Body of pancreas (tissue), 4 donors: ENCODE data around the gene LTBP2. TPM values are rescaled to one million over a fixed set of nuclear protein-coding genes. Genes with fewer than 3 reads are reported as not detected.
A peak's percentile ranks its signal among the peaks of the same experiment; 100 is the strongest.

Experiments
- ATAC-seq: fragments of 150-250 bp; one replicate; pipeline ENCODE4 v1.9.1; 2016
- DNase-seq, 4 donors: peaks; one replicate each; pipeline ENCODE4 v3.0.0-alpha.2; 2019
- H3K27ac ChIP-seq, 4 donors: fragments of 200-600 bp; sonication (generic); 1 replicate in 3 of 4; 2 replicates in 1 of 4; pipeline versions ENCODE4 v1.5.1 to v1.6.1; 2016 to 2019; ENCODE audit warnings: mild to moderate bottlenecking in 1 of 4, mixed read lengths in 1 of 4, moderate library complexity in 1 of 4
- H3K27me3 ChIP-seq, 2 donors: fragments of 200-600 bp; sonication (generic); one replicate each; pipeline ENCODE4 v1.6.0; 2016; ENCODE audit warnings: mild to moderate bottlenecking in 1 of 2
- H3K36me3 ChIP-seq, 2 donors: fragments of 200-600 bp; sonication (generic); replicated peaks in 1 of 2; 2 replicates each; pipeline ENCODE4 v1.5.1; 2016; ENCODE audit warnings: low read depth in 2 of 2; ENCODE audit not compliant: insufficient read depth in 1 of 2
- H3K4me1 ChIP-seq: fragments of 200-600 bp; sonication (generic); one replicate; pipeline ENCODE4 v1.6.0; 2016
- H3K4me3 ChIP-seq, 2 donors: fragments of 200-600 bp; sonication (generic); 1 replicate in 1 of 2; 2 replicates in 1 of 2; pipeline ENCODE4 v1.5.1; 2016 to 2019
- H3K9me3 ChIP-seq, 3 donors: fragments of 200-600 bp; sonication (generic); 1 replicate in 2 of 3; 2 replicates in 1 of 3; pipeline ENCODE4 v1.5.1; 2016
- POLR2A ChIP-seq, 3 donors: fragments of 450-650 bp; IDR thresholded peaks; one replicate each; pipeline ENCODE4 v1.6.1; 2016; ENCODE audit warnings: antibody characterized with exemption in 3 of 3, mild to moderate bottlenecking in 2 of 3
- WGBS, 2 donors: methylation state at CpG; one replicate each; pipeline ENCODE4 v1.1.5; 2017; 5-methylcytosine and 5-hydroxymethylcytosine counted together
- intact Hi-C: fragments of 100-400 bp; cut with DNase I; formaldehyde crosslinking; loops from one replicate; pipeline ENCODE4 v1.15.1; 2023
- total RNA-seq, 2 donors: library from RNA; depleted of rRNA; stranded (reverse); fragments of >200 nt; gene quantifications; one replicate each; pipeline ENCODE4 v1.1.0, GENCODE V29; 2016
- TF ChIP-seq, protein P1 (sequence below), 7 experiments: fragments of 450-650 bp in 4 of 7; fragments of 200-600 bp in 3 of 7; sonication (generic) in 3 of 7; IDR thresholded peaks; one replicate each; pipeline ENCODE4 v1.5.1; 2016 to 2019; ENCODE audit warnings: antibody characterized with exemption in 7 of 7

Gene LTBP2
- total RNA-seq, 2 donors from 2014 or later: 15.8 to 20.4 TPM

DNA sequence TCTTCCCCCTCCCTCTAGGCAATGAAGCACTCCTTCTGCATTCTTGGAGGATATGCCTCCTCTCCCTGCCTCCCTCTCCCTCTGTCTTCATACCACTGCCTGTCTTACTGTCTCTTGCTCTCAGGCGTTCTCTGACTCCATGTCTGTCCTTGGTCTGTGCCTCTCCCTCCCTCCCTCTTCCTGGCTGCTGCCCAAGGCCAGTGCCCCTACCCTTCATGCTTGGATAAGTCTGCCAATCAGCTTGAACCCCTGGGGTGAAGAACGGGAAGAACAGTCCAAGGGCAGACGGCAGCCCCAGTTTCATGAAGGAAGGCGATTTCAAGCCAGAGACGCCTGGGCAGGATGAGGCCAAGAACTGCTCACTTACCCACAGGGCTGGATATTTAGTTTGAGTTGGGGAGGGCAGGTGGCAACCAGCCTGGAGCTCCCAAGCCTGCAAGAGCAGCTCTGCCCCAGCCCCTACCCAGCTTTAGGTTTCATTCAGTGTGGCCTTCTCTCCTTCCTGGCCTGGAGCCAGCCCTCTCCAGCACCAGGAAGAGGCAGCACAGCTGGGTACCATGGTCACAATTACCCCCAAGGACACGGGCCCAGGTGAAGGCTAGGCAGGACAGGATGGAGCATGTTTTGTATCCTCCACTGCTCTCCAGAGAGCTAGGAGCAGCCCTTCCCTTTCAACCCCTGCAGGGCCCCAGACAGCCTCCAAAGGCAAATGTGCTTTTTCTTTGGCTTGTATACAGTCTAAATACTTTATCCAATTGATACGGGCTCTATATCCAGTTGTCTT lies 35.8 kb upstream of the LTBP2 start:
- intact Hi-C loops: no loop called here
- Histone ChIP-seq H3K27me3 (no peaks in the 10 kb centered on the region), H3K27ac (no peak overlapping the region), H3K4me1 (peaks cover 8% of the 10 kb centered on the region), H3K4me3 (no peak overlapping the region), H3K9me3 (no peaks in the 10 kb centered on the region), H3K36me3 (no peaks in the 10 kb centered on the region)
- 14% methylated on average over 7 of the region's 7 CpGs for WGBS, 2 donors
- DNase-seq (peak; percentile 33 to 62 (median 48)), ATAC-seq (peak; percentile 25)
- TF ChIP-seq, protein P1, sequence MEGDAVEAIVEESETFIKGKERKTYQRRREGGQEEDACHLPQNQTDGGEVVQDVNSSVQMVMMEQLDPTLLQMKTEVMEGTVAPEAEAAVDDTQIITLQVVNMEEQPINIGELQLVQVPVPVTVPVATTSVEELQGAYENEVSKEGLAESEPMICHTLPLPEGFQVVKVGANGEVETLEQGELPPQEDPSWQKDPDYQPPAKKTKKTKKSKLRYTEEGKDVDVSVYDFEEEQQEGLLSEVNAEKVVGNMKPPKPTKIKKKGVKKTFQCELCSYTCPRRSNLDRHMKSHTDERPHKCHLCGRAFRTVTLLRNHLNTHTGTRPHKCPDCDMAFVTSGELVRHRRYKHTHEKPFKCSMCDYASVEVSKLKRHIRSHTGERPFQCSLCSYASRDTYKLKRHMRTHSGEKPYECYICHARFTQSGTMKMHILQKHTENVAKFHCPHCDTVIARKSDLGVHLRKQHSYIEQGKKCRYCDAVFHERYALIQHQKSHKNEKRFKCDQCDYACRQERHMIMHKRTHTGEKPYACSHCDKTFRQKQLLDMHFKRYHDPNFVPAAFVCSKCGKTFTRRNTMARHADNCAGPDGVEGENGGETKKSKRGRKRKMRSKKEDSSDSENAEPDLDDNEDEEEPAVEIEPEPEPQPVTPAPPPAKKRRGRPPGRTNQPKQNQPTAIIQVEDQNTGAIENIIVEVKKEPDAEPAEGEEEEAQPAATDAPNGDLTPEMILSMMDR (IDR thresholded peaks at IDR 0.05): no peak
- no peak for TF ChIP-seq POLR2A (IDR thresholded peaks at IDR 0.05)

DNA sequence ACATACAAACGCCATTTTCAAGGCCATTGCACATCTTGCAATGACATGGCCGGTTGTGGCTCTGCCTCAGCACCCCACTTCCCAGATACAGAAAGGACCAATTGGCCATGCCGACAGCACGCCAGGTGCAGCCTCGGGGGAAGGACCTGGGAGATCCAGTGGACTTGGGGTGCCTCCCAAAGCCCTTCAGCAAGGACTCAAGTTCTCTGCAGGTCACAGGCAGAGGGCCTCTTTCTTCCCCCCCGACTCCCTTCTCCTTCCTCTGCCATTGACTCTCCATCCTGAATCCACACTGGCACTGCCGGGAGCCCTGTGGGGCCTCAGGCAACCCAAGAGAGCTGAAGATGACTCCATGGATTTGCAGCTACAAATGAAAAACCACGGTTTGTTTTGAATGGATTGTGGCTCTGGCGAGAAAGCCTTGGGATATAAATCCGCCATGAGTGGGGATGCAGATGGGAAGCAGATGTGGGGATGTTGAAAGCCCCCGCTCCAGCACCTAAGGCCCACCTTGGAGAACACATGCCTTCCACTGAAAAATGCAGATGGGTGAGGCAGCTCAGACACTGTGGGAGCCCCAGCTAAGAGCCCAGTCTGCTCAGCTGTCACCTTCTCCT lies 35.1 kb upstream of the LTBP2 start:
- no peaks in the 10 kb centered on the region for H3K36me3 ChIP-seq
- peaks cover 8% of the 10 kb centered on the region for H3K4me1 ChIP-seq
- intact Hi-C loops: no loop called here
- 82 to 87% methylated on average over 10 to 11 of the region's 11 CpGs for WGBS, 2 donors
- TF ChIP-seq, protein P1 (IDR thresholded peaks at IDR 0.05): no peak
- TF ChIP-seq POLR2A (IDR thresholded peaks at IDR 0.05): no peak
- DNase-seq (no peak), ATAC-seq (no peak)
- H3K27ac ChIP-seq: no peak overlapping the region
- H3K4me3 ChIP-seq: no peak overlapping the region
- no peaks in the 10 kb centered on the region for H3K9me3 ChIP-seq
- H3K27me3 ChIP-seq: no peaks in the 10 kb centered on the region

DNA sequence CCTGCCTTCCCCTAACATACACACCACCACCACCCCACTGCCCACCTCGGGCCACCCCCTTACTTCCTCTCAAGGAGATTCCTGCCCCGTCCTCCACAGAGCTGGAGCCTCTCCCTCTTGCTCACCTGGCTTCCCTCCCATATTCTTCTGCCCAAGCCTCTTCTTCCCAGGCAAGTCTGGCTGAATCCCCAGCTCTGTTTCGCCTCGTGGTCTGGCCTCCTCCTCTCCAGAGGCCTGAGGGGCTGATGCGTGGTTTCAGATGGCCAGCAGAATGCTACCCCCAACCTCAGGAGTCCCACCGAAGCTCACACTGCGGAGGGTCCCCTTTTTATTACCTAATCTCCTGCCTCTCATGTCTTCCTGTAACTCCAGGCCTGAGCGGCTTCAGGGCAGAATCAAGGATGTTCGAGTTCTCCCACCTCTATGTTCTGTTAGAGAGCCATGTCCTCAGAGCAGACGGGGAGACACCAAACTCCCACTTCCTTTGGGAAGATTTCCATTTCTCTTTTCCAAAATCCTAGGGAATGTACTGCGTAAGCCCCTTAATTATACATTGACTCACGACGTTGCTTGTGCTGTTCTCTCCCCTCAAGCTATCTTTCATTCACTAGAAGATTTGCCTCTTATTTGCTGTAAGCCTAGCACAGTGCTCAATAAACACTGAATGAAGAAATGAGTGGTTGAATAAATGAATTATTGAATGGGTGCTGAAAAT lies 33.9 kb upstream of the LTBP2 start:
- DNase-seq: no peak
- no peak for ATAC-seq
- intact Hi-C loops: no loop called here
- H3K27me3 ChIP-seq: no peaks in the 10 kb centered on the region
- no peaks in the 10 kb centered on the region for H3K9me3 ChIP-seq
- H3K4me1 ChIP-seq: peaks cover 8% of the 10 kb centered on the region
- TF ChIP-seq POLR2A (IDR thresholded peaks at IDR 0.05): no peak
- TF ChIP-seq, protein P1 (IDR thresholded peaks at IDR 0.05): no peak
- WGBS, 2 donors: 70 to 74% methylated on average over 13 of the region's 13 CpGs
- no peak overlapping the region for H3K4me3 ChIP-seq
- no peak overlapping the region for H3K27ac ChIP-seq
- no peaks in the 10 kb centered on the region for H3K36me3 ChIP-seq

DNA sequence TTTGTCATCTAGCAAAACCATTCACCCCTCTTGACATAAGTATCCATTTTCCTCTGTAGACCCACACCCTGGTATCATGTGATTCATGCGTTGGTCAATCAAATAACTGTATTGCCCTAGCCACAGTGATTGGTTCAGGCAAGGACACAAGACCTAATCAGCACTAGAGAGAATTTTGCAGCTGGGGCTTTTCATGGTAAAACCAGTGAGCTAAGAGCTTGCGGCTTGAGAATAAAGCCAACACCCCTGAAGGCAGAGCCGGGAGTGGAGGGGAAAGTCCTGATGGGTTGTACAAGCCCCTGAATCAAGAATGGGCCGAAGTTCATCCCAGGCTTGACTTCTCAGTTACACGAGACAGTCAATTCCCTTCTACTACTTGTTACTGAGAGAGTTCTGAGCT lies 33.2 kb upstream of the LTBP2 start:
- TF ChIP-seq, protein P1 (IDR thresholded peaks at IDR 0.05): no peak
- TF ChIP-seq POLR2A (IDR thresholded peaks at IDR 0.05): no peak
- 66 to 77% methylated on average over 5 of the region's 5 CpGs for WGBS, 2 donors
- H3K27me3 ChIP-seq: no peaks in the 10 kb centered on the region
- H3K4me3 ChIP-seq: no peak overlapping the region
- H3K27ac ChIP-seq: no peak overlapping the region
- no peaks in the 10 kb centered on the region for H3K36me3 ChIP-seq
- H3K4me1 ChIP-seq: peaks cover 8% of the 10 kb centered on the region
- intact Hi-C loops: no loop called here
- no peak for DNase-seq
- no peaks in the 10 kb centered on the region for H3K9me3 ChIP-seq
- ATAC-seq: no peak
